K562 (cell line): ENCODE results near the gene OR9Q2. TPM values are rescaled to one million over a fixed set of nuclear protein-coding genes. Genes with fewer than 3 reads are reported as not detected.

Source experiments
- ARID4B ChIP-seq: sonication (generic); formaldehyde crosslinking; IDR thresholded peaks from 2 replicates; pipeline ENCODE4 v1.8.0; 2022; ENCODE audit warnings: mild to moderate bottlenecking, missing genetic modification reagents
- BRCA1 ChIP-seq, 2 experiments: fragments of 450-650 bp in 1 of 2; sonication (generic) in 1 of 2; formaldehyde crosslinking in 1 of 2; IDR thresholded peaks; 2 replicates each; pipeline versions ENCODE4 v1.5.0 to v1.6.1; 2017 to 2020; ENCODE audit warnings: mild to moderate bottlenecking in 1 of 2, missing genetic modification reagents in 1 of 2
- ESRRA ChIP-seq: fragments of 450-650 bp; IDR thresholded peaks from 2 replicates; pipeline ENCODE4 v1.6.1; 2014; ENCODE audit warnings: low read depth, mild to moderate bottlenecking, moderate library complexity, borderline replicate concordance
- GATAD2B ChIP-seq: fragments of 450-650 bp; IDR thresholded peaks from 2 replicates; pipeline ENCODE4 v1.6.1; 2017; ENCODE audit warnings: mild to moderate bottlenecking, borderline replicate concordance
- GTF2B ChIP-seq: IDR thresholded peaks from 2 replicates; pipeline ENCODE4 v1.6.1; 2011; ENCODE audit not compliant: insufficient read length; ENCODE audit errors: extremely low read depth
- HMBOX1 ChIP-seq: sonication (generic); IDR thresholded peaks from 2 replicates; pipeline ENCODE4 v1.6.1; 2016
- NKRF ChIP-seq: fragments of 450-650 bp; IDR thresholded peaks from 2 replicates; pipeline ENCODE4 v1.6.1; 2016; ENCODE audit warnings: borderline replicate concordance
- PTTG1 ChIP-seq: fragments of 450-650 bp; IDR thresholded peaks from 2 replicates; pipeline ENCODE4 v1.6.1; 2016; ENCODE audit warnings: low read depth, mild to moderate bottlenecking, missing genetic modification characterization, missing compliant biosample characterization
- REST ChIP-seq, 2 experiments: fragments of 450-650 bp; formaldehyde crosslinking in 1 of 2; IDR thresholded peaks; 2 replicates each; pipeline versions ENCODE4 v1.4.0 to v1.6.1; 2014 to 2020; ENCODE audit warnings: mild to moderate bottlenecking in 2 of 2, borderline replicate concordance in 1 of 2, low read depth in 1 of 2
- TEAD1 ChIP-seq, 2 experiments: fragments of 450-650 bp in 1 of 2; sonication (generic) in 1 of 2; formaldehyde crosslinking; IDR thresholded peaks; 2 replicates each; pipeline versions ENCODE4 v1.4.0 to v1.8.0; 2020 to 2022; ENCODE audit warnings: mild to moderate bottlenecking in 2 of 2, missing genetic modification reagents in 1 of 2
- ZNF174 ChIP-seq: fragments of 250-450 bp; sonication (Bioruptor Pico); IDR thresholded peaks from 2 replicates; pipeline ENCODE4 v1.4.0; 2020; ENCODE audit warnings: mild to moderate bottlenecking
- polyA plus RNA-seq, 8 experiments: library from polyadenylated mRNA; depleted of rRNA in 4 of 8; stranded (reverse) in 5 of 8; unstranded in 3 of 8; fragments of >200 nt; fragmentation: Nextera tagmentation in 2 of 8; fragmentation: Illumina TruSeq in 1 of 8; extraction: Ambion mirVana in 2 of 8; extraction: Trizol in 1 of 8; gene quantifications; 2 replicates each; pipeline versions ENCODE4 v1.2.1 to v1.2.3, GENCODE V29; 2011 to 2014; ENCODE audit warnings: inconsistent platforms in 1 of 8, missing spikeins in 1 of 8
- total RNA-seq, 7 experiments: library from RNA; depleted of rRNA in 6 of 7; stranded (reverse); fragments of >200 nt in 6 of 7; fragmentation: Illumina TruSeq in 2 of 7; extraction: Trizol in 2 of 7; gene quantifications; 2 replicates each; pipeline versions ENCODE4 v1.2.1 to v1.2.3, GENCODE V29; 2011 to 2021; ENCODE audit warnings: low replicate concordance in 1 of 7

Gene OR9Q2
- total and polyA plus RNA-seq, 9 of the 15 experiments (the other 6 are each of a cell fraction or from before 2014, with no cell fraction given): not detected

GRCh38 chr11:58179648-58180047 is 9.2 kb upstream of the OR9Q2 start (continued):
- TF ChIP-seq ARID4B (CRISPR knock-in tag) (no peak), HMBOX1 (no peak), TEAD1 (CRISPR knock-in tag; IDR thresholded peaks at IDR 0.05) (no peak), BRCA1 (IDR thresholded peaks at IDR 0.05) (no peak), BRCA1 (CRISPR knock-in tag; IDR thresholded peaks at IDR 0.05) (no peak), GATAD2B (no peak), ESRRA (no peak), REST (IDR thresholded peaks at IDR 0.05; ENCODE audit: borderline replicate concordance) (no peak), REST (CRISPR knock-in tag; IDR thresholded peaks at IDR 0.05; ENCODE audit: low read depth) (no peak), PTTG1 (tag) (no peak), NKRF (no peak), GTF2B (no peak), ZNF174 (no peak)
